ENCODE measurements around the gene SLC16A1.

- TF ChIP-seq POLR2A (IDR thresholded peaks at IDR 0.05): no peak
- no peak for TF ChIP-seq CTCF (IDR thresholded peaks at IDR 0.05)
Measured at GRCh38 chr1:112929979-112930378, 26.0 kb downstream of the SLC16A1 start.

All from right lobe of liver (tissue), 4 donors.